Glomerular visceral epithelial cell (primary cell): Measurements from ENCODE around the gene RASAL2.

Experiments
- DNase-seq: peaks from one replicate; pipeline ENCODE4 v3.0.0-alpha.2; 2016; ENCODE audit errors: extremely low spot score

RASAL2 gene

GRCh38 chr1:178093951-178094738 is at the start of gene RASAL2:
Gene RASAL2, plus strand, starts transcription at chr1:178094104. Its CDS starts 389 bp downstream, at chr1:178094493.
- peak; percentile 84 for DNase-seq

- peak; percentile 29 for DNase-seq
Measured at GRCh38 chr1:178046591-178047270, 47.2 kb upstream of the RASAL2 start.

- no peak for DNase-seq
Measured at GRCh38 chr1:178047403-178048093, 46.4 kb upstream of the RASAL2 start.

GRCh38 chr1:178048426-178048825 is 45.5 kb upstream of the RASAL2 start:
- no peak for DNase-seq

- DNase-seq = no peak
Measured at GRCh38 chr1:178048883-178049282, 45.0 kb upstream of the RASAL2 start.

GRCh38 chr1:178050084-178050483 is 43.8 kb upstream of the RASAL2 start:
- DNase-seq = no peak

GRCh38 chr1:178051071-178051470 is 42.8 kb upstream of the RASAL2 start:
- no peak for DNase-seq

GRCh38 chr1:178052650-178053461 is 41.0 kb upstream of the RASAL2 start:
- DNase-seq = peak; percentile 38

GRCh38 chr1:178055093-178055492 is 38.8 kb upstream of the RASAL2 start:
- peak; percentile 69 for DNase-seq

GRCh38 chr1:178055779-178056471 is 38.0 kb upstream of the RASAL2 start:
- DNase-seq = peak; percentile 52

- no peak for DNase-seq
Measured at GRCh38 chr1:178057141-178057765, 36.7 kb upstream of the RASAL2 start.

GRCh38 chr1:178057912-178058534 is 35.9 kb upstream of the RASAL2 start:
- no peak for DNase-seq

GRCh38 chr1:178060789-178061556 is 32.9 kb upstream of the RASAL2 start:
- peak; percentile 25 for DNase-seq

- no peak for DNase-seq
Measured at GRCh38 chr1:178061620-178062019, 32.3 kb upstream of the RASAL2 start.

- DNase-seq = no peak
Measured at GRCh38 chr1:178064191-178064821, 29.6 kb upstream of the RASAL2 start.

- DNase-seq = no peak
Measured at GRCh38 chr1:178065250-178065649, 28.7 kb upstream of the RASAL2 start.

GRCh38 chr1:178066296-178066907 is 27.5 kb upstream of the RASAL2 start:
- DNase-seq = no peak

GRCh38 chr1:178066908-178067614 is 26.8 kb upstream of the RASAL2 start:
- no peak for DNase-seq
